ENCODE results near the gene RBM26. TPM values are rescaled to one million over a fixed set of nuclear protein-coding genes. Genes with fewer than 3 reads are reported as not detected.

RBM26 gene
- total and polyA plus RNA-seq, 4 donors = 6.4 to 18.4 (median 12.3) TPM

DNA sequence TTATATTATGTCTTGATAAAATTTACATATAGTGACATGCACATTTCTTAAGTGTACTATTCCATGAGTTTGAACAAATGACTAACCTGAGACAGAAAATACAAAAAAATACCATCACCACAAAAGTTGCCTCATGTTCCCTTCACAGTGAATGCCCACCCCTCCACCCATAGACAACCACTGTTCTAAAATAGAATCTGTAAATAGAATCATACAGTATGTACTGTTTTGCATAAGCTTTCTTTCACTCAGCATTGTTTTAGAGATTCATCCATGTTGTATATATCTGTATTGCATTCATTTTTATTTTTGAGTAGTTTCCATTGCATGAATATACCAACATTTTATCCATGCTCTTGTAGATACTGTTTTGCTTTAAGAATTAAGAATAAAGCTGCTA is 23.3 kb upstream of the RBM26 start:
- Histone ChIP-seq H3K27me3 (ENCODE audit: control insufficient read depth in 4 of 4, insufficient read depth in 4 of 4, low read length in 3 of 4) (no peaks in the 10 kb centered on the region), H3K9ac (ENCODE audit: low read depth in 1 of 2, low read length in 2 of 2) (no peak overlapping the region)

DNA sequence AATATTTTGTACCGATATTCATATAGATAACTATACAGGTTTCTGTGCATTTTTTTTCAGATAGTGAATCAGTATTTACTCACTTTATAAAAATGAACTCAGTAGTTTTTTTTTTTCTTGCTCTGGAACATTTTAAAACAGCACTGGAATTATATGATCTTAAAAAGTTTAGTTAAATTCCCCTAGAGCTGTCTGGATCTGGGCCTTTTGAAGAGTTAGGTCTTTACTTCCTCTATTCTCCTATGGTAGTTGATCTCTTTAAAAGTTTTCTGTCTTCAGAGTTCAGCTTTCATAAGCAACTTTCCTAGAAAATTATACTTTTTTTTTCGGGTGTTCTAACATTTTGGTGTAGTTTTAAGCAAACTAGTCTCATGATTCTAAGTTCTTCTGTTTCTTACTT is 21.8 kb upstream of the RBM26 start:
- no peak for DNase-seq (ENCODE audit: low spot score)
- WGBS = 72% methylated on average over 2 of the region's 2 CpGs
- H3K27ac ChIP-seq (ENCODE audit: low read depth in 1 of 2, low read length in 2 of 2) = no peak overlapping the region
- TF ChIP-seq, protein P1, sequence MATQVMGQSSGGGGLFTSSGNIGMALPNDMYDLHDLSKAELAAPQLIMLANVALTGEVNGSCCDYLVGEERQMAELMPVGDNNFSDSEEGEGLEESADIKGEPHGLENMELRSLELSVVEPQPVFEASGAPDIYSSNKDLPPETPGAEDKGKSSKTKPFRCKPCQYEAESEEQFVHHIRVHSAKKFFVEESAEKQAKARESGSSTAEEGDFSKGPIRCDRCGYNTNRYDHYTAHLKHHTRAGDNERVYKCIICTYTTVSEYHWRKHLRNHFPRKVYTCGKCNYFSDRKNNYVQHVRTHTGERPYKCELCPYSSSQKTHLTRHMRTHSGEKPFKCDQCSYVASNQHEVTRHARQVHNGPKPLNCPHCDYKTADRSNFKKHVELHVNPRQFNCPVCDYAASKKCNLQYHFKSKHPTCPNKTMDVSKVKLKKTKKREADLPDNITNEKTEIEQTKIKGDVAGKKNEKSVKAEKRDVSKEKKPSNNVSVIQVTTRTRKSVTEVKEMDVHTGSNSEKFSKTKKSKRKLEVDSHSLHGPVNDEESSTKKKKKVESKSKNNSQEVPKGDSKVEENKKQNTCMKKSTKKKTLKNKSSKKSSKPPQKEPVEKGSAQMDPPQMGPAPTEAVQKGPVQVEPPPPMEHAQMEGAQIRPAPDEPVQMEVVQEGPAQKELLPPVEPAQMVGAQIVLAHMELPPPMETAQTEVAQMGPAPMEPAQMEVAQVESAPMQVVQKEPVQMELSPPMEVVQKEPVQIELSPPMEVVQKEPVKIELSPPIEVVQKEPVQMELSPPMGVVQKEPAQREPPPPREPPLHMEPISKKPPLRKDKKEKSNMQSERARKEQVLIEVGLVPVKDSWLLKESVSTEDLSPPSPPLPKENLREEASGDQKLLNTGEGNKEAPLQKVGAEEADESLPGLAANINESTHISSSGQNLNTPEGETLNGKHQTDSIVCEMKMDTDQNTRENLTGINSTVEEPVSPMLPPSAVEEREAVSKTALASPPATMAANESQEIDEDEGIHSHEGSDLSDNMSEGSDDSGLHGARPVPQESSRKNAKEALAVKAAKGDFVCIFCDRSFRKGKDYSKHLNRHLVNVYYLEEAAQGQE (IDR thresholded peaks at IDR 0.05) = no peak
- TF ChIP-seq YY1 (IDR thresholded peaks at IDR 0.05) (no peak), FOXA1 (IDR thresholded peaks at IDR 0.05) (no peak), SP1 (IDR thresholded peaks at IDR 0.05) (no peak), RXRA (IDR thresholded peaks at IDR 0.05) (no peak), GABPA (IDR thresholded peaks at IDR 0.05 in 1 of 2, conservative IDR thresholded peaks at IDR 0.05 in 1 of 2) (no peak), NR2F2 (IDR thresholded peaks at IDR 0.05) (no peak), HNF4A (conservative IDR thresholded peaks at IDR 0.05) (no peak), HNF4G (IDR thresholded peaks at IDR 0.05) (no peak)
- TF ChIP-seq, protein P2, sequence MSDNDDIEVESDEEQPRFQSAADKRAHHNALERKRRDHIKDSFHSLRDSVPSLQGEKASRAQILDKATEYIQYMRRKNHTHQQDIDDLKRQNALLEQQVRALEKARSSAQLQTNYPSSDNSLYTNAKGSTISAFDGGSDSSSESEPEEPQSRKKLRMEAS (IDR thresholded peaks at IDR 0.05) = no peak
- TF ChIP-seq, protein P3, sequence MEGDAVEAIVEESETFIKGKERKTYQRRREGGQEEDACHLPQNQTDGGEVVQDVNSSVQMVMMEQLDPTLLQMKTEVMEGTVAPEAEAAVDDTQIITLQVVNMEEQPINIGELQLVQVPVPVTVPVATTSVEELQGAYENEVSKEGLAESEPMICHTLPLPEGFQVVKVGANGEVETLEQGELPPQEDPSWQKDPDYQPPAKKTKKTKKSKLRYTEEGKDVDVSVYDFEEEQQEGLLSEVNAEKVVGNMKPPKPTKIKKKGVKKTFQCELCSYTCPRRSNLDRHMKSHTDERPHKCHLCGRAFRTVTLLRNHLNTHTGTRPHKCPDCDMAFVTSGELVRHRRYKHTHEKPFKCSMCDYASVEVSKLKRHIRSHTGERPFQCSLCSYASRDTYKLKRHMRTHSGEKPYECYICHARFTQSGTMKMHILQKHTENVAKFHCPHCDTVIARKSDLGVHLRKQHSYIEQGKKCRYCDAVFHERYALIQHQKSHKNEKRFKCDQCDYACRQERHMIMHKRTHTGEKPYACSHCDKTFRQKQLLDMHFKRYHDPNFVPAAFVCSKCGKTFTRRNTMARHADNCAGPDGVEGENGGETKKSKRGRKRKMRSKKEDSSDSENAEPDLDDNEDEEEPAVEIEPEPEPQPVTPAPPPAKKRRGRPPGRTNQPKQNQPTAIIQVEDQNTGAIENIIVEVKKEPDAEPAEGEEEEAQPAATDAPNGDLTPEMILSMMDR (IDR thresholded peaks at IDR 0.05; ENCODE audit: low read depth, low read length, missing input control) = no peak
- TF ChIP-seq, protein P4, sequence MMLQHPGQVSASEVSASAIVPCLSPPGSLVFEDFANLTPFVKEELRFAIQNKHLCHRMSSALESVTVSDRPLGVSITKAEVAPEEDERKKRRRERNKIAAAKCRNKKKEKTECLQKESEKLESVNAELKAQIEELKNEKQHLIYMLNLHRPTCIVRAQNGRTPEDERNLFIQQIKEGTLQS (IDR thresholded peaks at IDR 0.05) = no peak
- no peaks in the 10 kb centered on the region for H3K27me3 ChIP-seq (ENCODE audit: control insufficient read depth in 4 of 4, insufficient read depth in 4 of 4, low read length in 3 of 4)
- no peaks in the 10 kb centered on the region for H3K9me3 ChIP-seq (ENCODE audit: control insufficient read depth in 4 of 4, low read length in 3 of 4)
- no peaks in the 10 kb centered on the region for H3K4me1 ChIP-seq (ENCODE audit: control insufficient read depth in 4 of 4, insufficient read depth in 4 of 4, low read length in 3 of 4)
- H3K9ac ChIP-seq (ENCODE audit: low read depth in 1 of 2, low read length in 2 of 2) = no peak overlapping the region
- no peak overlapping the region for H3K4me3 ChIP-seq (ENCODE audit: low read depth in 1 of 3, low read length in 3 of 3)
- H3K36me3 ChIP-seq (ENCODE audit: control insufficient read depth in 4 of 4, insufficient read depth in 3 of 4, low read depth in 1 of 4, low read length in 3 of 4) = no peaks in the 10 kb centered on the region

More for the DNA sequence above, 23.3 kb upstream of the RBM26 start:
- no peak for DNase-seq (ENCODE audit: low spot score)
- Histone ChIP-seq H3K27ac (ENCODE audit: low read depth in 1 of 2, low read length in 2 of 2) (no peak overlapping the region), H3K9me3 (ENCODE audit: control insufficient read depth in 4 of 4, low read length in 3 of 4) (no peaks in the 10 kb centered on the region), H3K4me3 (ENCODE audit: low read depth in 1 of 3, low read length in 3 of 3) (no peak overlapping the region), H3K4me1 (ENCODE audit: control insufficient read depth in 4 of 4, insufficient read depth in 4 of 4, low read length in 3 of 4) (no peaks in the 10 kb centered on the region), H3K36me3 (ENCODE audit: control insufficient read depth in 4 of 4, insufficient read depth in 3 of 4, low read depth in 1 of 4, low read length in 3 of 4) (no peaks in the 10 kb centered on the region)
- TF ChIP-seq SP1 (IDR thresholded peaks at IDR 0.05) (no peak), EGR1 (IDR thresholded peaks at IDR 0.05; ENCODE audit: low read depth in 2 of 2) (no peak), RXRA (IDR thresholded peaks at IDR 0.05) (no peak), HNF4G (IDR thresholded peaks at IDR 0.05) (no peak), TAF1 (conservative IDR thresholded peaks at IDR 0.05) (no peak), GABPA (IDR thresholded peaks at IDR 0.05 in 1 of 2, conservative IDR thresholded peaks at IDR 0.05 in 1 of 2) (no peak), FOXA2 (IDR thresholded peaks at IDR 0.05) (no peak), HNF4A (conservative IDR thresholded peaks at IDR 0.05) (no peak), NR2F2 (IDR thresholded peaks at IDR 0.05) (no peak), RAD21 (IDR thresholded peaks at IDR 0.05) (no peak)
- TF ChIP-seq, protein P2 (IDR thresholded peaks at IDR 0.05) = no peak
- TF ChIP-seq, protein P1 (IDR thresholded peaks at IDR 0.05) = no peak
- TF ChIP-seq, protein P5, sequence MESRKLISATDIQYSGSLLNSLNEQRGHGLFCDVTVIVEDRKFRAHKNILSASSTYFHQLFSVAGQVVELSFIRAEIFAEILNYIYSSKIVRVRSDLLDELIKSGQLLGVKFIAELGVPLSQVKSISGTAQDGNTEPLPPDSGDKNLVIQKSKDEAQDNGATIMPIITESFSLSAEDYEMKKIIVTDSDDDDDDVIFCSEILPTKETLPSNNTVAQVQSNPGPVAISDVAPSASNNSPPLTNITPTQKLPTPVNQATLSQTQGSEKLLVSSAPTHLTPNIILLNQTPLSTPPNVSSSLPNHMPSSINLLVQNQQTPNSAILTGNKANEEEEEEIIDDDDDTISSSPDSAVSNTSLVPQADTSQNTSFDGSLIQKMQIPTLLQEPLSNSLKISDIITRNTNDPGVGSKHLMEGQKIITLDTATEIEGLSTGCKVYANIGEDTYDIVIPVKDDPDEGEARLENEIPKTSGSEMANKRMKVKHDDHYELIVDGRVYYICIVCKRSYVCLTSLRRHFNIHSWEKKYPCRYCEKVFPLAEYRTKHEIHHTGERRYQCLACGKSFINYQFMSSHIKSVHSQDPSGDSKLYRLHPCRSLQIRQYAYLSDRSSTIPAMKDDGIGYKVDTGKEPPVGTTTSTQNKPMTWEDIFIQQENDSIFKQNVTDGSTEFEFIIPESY (IDR thresholded peaks at IDR 0.05) = no peak
- TF ChIP-seq, protein P4 (IDR thresholded peaks at IDR 0.05) = no peak
